ENCODE results near the gene CHCHD3.

CHCHD3 gene

GRCh38 chr7:133026210-133026859 lies 55.6 kb downstream of the CHCHD3 start:
- DNase-seq (ENCODE audit: low spot score) = no peak
- in situ Hi-C loops (cut with MboI; ENCODE audit: low pct_unique_long_range_greater_than_20kb, low sequenced_read_pairs, unreplicated experiment) = no loop called here
- TF ChIP-seq CTCF (IDR thresholded peaks at IDR 0.05; ENCODE audit: extremely low read depth, insufficient read depth, missing control alignments) = no peak

GRCh38 chr7:133025056-133025455 lies 56.8 kb downstream of the CHCHD3 start:
- in situ Hi-C loops (cut with MboI; ENCODE audit: low pct_unique_long_range_greater_than_20kb, low sequenced_read_pairs, unreplicated experiment) = no loop called here

GRCh38 chr7:133024596-133024995 lies 57.3 kb downstream of the CHCHD3 start:
- TF ChIP-seq CTCF (IDR thresholded peaks at IDR 0.05; ENCODE audit: extremely low read depth, insufficient read depth, missing control alignments) = no peak
- in situ Hi-C loops (cut with MboI; ENCODE audit: low pct_unique_long_range_greater_than_20kb, low sequenced_read_pairs, unreplicated experiment) = no loop called here
- no peak for DNase-seq (ENCODE audit: low spot score)

More at GRCh38 chr7:133025056-133025455, 56.8 kb downstream of the CHCHD3 start:
- TF ChIP-seq CTCF (IDR thresholded peaks at IDR 0.05; ENCODE audit: extremely low read depth, insufficient read depth, missing control alignments) = no peak
- DNase-seq (ENCODE audit: low spot score) = no peak

GRCh38 chr7:133023370-133024071 lies 58.4 kb downstream of the CHCHD3 start:
- TF ChIP-seq CTCF (IDR thresholded peaks at IDR 0.05; ENCODE audit: extremely low read depth, insufficient read depth, missing control alignments) = no peak
- no peak for DNase-seq (ENCODE audit: low spot score)
- in situ Hi-C loops (cut with MboI; ENCODE audit: low pct_unique_long_range_greater_than_20kb, low sequenced_read_pairs, unreplicated experiment) = no loop called here

- no peak for TF ChIP-seq CTCF (IDR thresholded peaks at IDR 0.05; ENCODE audit: extremely low read depth, insufficient read depth, missing control alignments)
- no peak for DNase-seq (ENCODE audit: low spot score)
- in situ Hi-C loops (cut with MboI; ENCODE audit: low pct_unique_long_range_greater_than_20kb, low sequenced_read_pairs, unreplicated experiment) = no loop called here
Measured at GRCh38 chr7:133022661-133023060, 59.2 kb downstream of the CHCHD3 start.

- DNase-seq (ENCODE audit: low spot score) = no peak
- no peak for TF ChIP-seq CTCF (IDR thresholded peaks at IDR 0.05; ENCODE audit: extremely low read depth, insufficient read depth, missing control alignments)
- in situ Hi-C loops (cut with MboI; ENCODE audit: low pct_unique_long_range_greater_than_20kb, low sequenced_read_pairs, unreplicated experiment) = no loop called here
Measured at GRCh38 chr7:133021196-133021595, 60.7 kb downstream of the CHCHD3 start.

Data from GM13977 (cell line).